GM12892 (cell line): ENCODE results near the gene FRMPD2.

Experiments
- POLR2A ChIP-seq: IDR thresholded peaks from 2 replicates; pipeline ENCODE4 v1.6.1; 2011; ENCODE audit warnings: low read depth, low read length, control low read depth
- POLR2AphosphoS5 ChIP-seq: IDR thresholded peaks from 2 replicates; pipeline ENCODE4 v1.6.1; 2011; ENCODE audit warnings: low read depth, low read length, control low read depth

GRCh38 chr10:48299066-48299465 is 24.6 kb upstream of the FRMPD2 start:
- TF ChIP-seq POLR2AphosphoS5, result no peak
- TF ChIP-seq POLR2A, result no peak
